GM23248 (cell line): ENCODE measurements around the gene FAM200A.

Experiments
- EZH2 ChIP-seq: fragments of 200-600 bp; sonication (generic); IDR thresholded peaks from 2 replicates; pipeline ENCODE4 v1.6.1; 2018; ENCODE audit warnings: antibody characterized with exemption, mild to moderate bottlenecking; ENCODE audit not compliant: insufficient read depth, poor library complexity, severe bottlenecking
- EZH2phosphoT487 ChIP-seq: fragments of 200-600 bp; sonication (generic); IDR thresholded peaks from 2 replicates; pipeline ENCODE4 v1.6.1; 2018; ENCODE audit warnings: antibody characterized with exemption, moderate library complexity, mild to moderate bottlenecking, low read depth; ENCODE audit not compliant: insufficient read depth

DNA sequence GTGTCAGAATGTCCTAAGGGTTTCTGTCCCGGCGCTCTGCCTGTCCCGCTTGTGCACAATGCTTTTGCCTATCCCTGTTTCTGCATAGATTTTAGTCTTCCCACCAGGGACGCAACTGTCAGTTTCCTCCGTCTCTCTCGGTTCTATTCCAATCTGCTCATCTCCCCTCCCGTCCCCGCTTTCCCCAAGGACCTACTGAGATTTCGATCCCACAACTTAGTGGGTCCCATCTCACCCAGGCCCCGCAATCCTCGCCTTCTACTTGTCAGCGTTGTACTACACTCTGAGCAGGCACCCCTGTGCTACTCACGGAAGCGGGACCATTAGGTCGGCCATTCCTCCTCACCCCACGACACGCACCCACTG is 6.0 kb upstream of the FAM200A start:
- TF ChIP-seq EZH2 (no peak), EZH2phosphoT487 (no peak)
